ENCODE data around the gene LACTB.

- TF ChIP-seq, protein P1, sequence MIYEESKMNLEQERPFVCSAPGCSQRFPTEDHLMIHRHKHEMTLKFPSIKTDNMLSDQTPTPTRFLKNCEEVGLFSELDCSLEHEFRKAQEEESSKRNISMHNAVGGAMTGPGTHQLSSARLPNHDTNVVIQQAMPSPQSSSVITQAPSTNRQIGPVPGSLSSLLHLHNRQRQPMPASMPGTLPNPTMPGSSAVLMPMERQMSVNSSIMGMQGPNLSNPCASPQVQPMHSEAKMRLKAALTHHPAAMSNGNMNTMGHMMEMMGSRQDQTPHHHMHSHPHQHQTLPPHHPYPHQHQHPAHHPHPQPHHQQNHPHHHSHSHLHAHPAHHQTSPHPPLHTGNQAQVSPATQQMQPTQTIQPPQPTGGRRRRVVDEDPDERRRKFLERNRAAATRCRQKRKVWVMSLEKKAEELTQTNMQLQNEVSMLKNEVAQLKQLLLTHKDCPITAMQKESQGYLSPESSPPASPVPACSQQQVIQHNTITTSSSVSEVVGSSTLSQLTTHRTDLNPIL (CRISPR knock-in tag; IDR thresholded peaks at IDR 0.05; ENCODE audit: low read depth) = peak; percentile 88
- TF ChIP-seq ZNF8 (CRISPR knock-in tag; IDR thresholded peaks at IDR 0.05) (no peak), TOX (CRISPR knock-in tag; IDR thresholded peaks at IDR 0.05; ENCODE audit: borderline replicate concordance) (no peak), ZFP30 (CRISPR knock-in tag; IDR thresholded peaks at IDR 0.05) (no peak), ZC3H10 (CRISPR knock-in tag; IDR thresholded peaks at IDR 0.05) (no peak), PPARA (CRISPR knock-in tag; IDR thresholded peaks at IDR 0.05; ENCODE audit: borderline replicate concordance) (no peak), ZNF70 (CRISPR knock-in tag; IDR thresholded peaks at IDR 0.05) (0 out of 2 replicates have a peak, but pooled peaks have one; percentile 21), TCF4 (CRISPR knock-in tag; IDR thresholded peaks at IDR 0.05; ENCODE audit: borderline replicate concordance) (peak; percentile 52), ZFP3 (CRISPR knock-in tag; IDR thresholded peaks at IDR 0.05) (peak; percentile 77; the same call in 1 of the 2 replicates)
- TF ChIP-seq, protein P2, sequence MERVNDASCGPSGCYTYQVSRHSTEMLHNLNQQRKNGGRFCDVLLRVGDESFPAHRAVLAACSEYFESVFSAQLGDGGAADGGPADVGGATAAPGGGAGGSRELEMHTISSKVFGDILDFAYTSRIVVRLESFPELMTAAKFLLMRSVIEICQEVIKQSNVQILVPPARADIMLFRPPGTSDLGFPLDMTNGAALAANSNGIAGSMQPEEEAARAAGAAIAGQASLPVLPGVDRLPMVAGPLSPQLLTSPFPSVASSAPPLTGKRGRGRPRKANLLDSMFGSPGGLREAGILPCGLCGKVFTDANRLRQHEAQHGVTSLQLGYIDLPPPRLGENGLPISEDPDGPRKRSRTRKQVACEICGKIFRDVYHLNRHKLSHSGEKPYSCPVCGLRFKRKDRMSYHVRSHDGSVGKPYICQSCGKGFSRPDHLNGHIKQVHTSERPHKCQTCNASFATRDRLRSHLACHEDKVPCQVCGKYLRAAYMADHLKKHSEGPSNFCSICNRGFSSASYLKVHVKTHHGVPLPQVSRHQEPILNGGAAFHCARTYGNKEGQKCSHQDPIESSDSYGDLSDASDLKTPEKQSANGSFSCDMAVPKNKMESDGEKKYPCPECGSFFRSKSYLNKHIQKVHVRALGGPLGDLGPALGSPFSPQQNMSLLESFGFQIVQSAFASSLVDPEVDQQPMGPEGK (CRISPR knock-in tag; IDR thresholded peaks at IDR 0.05; ENCODE audit: borderline replicate concordance) = no peak
These were observed 32.2 kb upstream of the LACTB start for GRCh38 chr15:63089260-63090043.

Data from SK-N-SH treated with all-trans-retinoic acid at 6 μM for 48 hours (cell line).